GM18867 (cell line): Measurements from ENCODE around the gene MYL6B.
"Not testable (repeated sequence)": the region's sequence is repeated elsewhere in the genome, so short reads cannot be mapped to it uniquely, and the experiment has no call there.

ENCODE experiments used
- ATAC-seq: cut with Tn5 transposase; IDR thresholded peaks from one replicate; pipeline ENCODE4 v1.9.1; 2021; ENCODE audit warnings: mild to moderate bottlenecking, moderate library complexity; ENCODE audit not compliant: unreplicated experiment

MYL6B gene

DNA sequence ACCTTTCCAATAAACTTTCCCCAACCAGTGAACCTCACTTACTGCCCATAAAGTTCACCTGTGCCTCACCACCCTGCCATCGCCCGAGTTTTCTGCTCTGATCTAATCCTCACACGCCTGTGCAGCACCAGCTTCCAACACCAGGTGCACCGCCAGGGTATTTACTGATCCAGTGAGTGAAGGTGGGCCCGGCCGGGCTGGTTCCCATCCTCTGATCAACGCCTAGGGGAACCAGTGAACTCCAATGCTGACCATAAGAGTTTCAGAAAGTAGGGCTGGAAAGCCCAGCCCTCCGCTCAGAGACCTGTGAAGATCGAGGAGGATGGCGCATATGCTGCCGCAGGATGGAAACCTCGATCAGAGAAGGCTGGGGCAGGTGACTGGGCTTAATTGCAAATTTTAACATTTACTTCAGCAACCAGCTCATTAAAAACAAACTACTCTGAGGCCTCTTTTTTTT is 685 bp upstream of the MYL6B start:
- peak; percentile 65 for ATAC-seq

- ATAC-seq = no peak
Measured at GRCh38 chr12:56152756-56153677, 630 bp downstream of the MYL6B start.

GRCh38 chr12:56153678-56154065 is 1.3 kb downstream of the MYL6B start:
- no peak for ATAC-seq

- no peak for ATAC-seq
Measured at GRCh38 chr12:56154246-56154771, 1.9 kb downstream of the MYL6B start.

GRCh38 chr12:56154818-56155217 is 2.4 kb downstream of the MYL6B start:
- ATAC-seq = no peak

GRCh38 chr12:56155256-56155845 is 3.0 kb downstream of the MYL6B start:
- no peak for ATAC-seq

GRCh38 chr12:56156464-56157200 is 4.2 kb downstream of the MYL6B start:
- not testable (repeated sequence) for ATAC-seq

DNA sequence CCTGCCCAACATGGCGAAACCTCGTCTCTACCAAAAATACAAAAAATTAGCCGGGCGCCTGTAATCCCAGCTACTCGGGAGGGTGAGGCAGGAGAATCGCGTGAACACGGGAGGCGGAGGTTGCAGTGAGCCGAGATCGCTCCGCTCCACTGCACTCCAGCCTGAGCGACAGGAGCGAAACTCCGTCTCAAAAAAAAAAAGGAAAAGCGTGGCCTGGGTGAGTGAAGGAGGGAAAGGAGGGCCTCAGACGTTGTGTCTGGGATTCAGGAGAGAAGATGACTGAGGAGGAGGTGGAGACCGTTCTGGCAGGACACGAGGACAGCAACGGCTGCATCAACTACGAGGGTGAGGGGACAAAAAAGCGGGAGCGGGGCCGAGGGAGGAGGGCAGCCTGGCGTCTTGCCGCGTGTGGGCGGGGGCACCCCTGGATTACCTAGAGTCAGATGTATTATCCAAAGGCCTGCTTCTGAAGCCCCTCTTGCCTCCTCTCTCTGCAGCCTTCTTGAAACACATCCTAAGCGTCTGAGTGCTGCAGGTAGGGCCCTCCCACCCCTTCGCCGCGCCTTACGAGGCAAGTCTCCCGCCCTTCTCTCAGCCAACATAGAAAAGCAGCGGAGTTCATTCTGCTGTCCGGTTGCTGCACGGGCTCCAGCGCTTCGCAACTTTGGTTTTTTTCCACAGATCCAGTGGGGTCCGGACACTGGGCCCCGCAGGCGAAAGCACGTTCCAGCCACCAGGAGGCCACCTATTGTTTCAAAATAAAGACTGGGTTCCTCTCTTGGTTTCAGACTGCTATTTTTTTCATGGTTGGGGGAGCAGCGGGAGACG is 5.0 kb downstream of the MYL6B start:
- ATAC-seq = peak; percentile 31

DNA sequence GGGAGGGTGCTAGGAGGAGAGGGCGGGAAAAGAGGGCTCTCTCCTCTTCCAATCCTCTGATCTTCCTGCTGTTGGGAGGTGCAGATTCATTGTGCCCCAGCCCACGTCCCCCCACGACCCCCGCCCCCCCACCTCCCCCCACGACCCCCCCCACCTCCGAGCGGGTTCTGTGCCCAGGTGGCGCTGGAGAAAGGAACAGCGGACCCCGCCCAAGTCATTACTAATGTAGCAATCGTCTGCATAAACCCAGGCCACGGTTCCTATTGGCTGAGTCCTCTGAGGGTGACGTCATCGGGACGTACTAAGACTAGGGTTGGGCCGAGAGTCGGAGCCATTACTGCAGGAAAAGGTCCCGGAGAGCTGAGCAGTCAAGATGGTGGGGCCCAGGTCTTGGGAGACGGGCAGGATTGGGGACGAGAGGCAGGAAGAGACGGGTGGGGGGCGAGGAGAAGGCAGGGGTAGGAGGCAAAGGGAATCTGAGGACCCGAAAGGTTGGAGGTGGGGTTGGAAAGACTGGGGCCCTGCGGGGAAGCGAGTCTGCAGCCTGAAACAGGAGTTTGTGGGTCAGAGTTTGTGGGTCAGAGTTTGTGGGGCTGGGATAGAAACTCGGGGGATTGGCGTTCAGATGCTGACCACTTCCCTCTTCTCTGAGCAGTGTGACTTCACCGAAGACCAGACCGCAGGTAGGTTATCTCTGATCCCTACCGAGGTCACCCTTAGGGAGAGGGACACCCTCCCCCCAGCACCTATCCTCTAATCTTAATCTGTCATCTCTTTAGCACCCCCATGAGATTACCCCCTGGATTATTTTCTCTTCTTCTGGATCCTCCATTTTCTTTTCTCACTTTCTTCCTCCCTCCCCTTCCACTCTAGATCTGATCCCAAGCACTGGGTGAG is 5.9 kb downstream of the MYL6B start, which contains the start of gene MYL6:
Gene MYL6 (plus strand): TSS at position 331 of the 897 bp plus-strand sequence. CDS start 43 bp downstream, at position 374.
- peak; percentile 83 for ATAC-seq

GRCh38 chr12:56158926-56159461 is 6.6 kb downstream of the MYL6B start:
- no peak for ATAC-seq

GRCh38 chr12:56159482-56160192 is 7.2 kb downstream of the MYL6B start:
- no peak for ATAC-seq

DNA sequence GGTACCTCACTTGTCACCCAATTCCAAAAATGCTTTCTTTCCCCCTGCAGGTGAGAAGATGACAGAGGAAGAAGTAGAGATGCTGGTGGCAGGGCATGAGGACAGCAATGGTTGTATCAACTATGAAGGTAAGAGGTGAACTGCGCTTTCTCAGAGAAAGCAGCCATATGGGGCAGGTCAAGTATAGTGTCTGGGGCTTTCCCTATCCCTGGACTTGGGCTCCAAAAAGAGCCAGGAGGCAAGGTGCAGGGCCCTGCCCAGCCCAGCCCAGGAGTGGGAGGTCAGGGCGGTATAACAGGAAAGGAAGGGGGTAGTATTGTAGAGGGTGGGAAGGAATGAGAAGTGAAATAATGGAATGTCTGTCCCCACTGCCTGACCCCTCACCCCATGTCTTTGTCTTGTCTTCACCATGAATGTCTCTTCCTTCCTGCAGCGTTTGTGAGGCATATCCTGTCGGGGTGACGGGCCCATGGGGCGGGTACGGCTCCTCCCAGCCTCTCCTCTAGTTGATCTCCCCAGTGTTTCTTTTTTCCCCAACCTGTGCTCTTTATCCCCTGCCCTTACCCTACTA is 7.9 kb downstream of the MYL6B start:
- no peak for ATAC-seq

DNA sequence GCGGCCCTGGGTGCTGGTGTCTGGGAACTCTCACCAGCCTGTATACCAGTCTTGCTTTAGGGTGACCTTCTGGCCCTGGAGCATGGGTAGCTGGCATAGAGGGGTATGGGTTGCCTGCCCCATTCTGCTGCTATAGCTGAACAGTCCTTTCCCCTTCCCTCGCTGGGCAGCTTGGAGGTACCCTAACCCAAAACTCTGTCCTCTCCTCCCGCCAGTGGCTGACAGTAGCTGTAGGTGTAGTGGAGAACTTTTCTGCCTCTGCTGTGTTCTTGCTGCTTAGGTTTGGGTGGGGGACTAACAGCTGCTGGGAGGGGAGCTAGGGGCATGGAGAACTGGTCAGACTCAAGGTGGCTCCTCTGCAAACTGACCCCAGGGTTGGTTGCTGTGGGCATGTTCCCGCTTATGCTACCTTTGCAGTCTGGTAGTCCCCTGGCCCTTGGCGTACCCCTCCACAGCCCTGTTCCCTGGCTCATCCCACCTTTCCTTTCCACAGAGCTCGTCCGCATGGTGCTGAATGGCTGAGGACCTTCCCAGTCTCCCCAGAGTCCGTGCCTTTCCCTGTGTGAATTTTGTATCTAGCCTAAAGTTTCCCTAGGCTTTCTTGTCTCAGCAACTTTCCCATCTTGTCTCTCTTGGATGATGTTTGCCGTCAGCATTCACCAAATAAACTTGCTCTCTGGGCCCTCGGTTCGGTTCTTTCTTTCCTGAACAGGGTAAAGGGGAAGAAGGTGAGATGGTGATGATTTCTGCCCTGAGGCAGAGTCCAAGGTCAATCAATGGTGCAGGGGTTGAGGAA is 8.7 kb downstream of the MYL6B start:
- ATAC-seq = no peak

GRCh38 chr12:56161690-56162351 is 9.4 kb downstream of the MYL6B start:
- ATAC-seq = no peak

- no peak for ATAC-seq
Measured at GRCh38 chr12:56162468-56163290, 10.3 kb downstream of the MYL6B start.
